GM13976 (cell line): ENCODE results near the gene EXOG.
"Not testable (repeated sequence)": the region's sequence is repeated elsewhere in the genome, so short reads cannot be mapped to it uniquely, and the experiment has no call there.

Experiments
- DNase-seq: peaks from one replicate; pipeline ENCODE4 v3.0.0; 2012; ENCODE audit warnings: low spot score
- CTCF ChIP-seq: IDR thresholded peaks from 2 replicates; pipeline ENCODE4 v1.5.1; 2012; ENCODE audit warnings: borderline replicate concordance, mild to moderate bottlenecking; ENCODE audit not compliant: insufficient read depth; ENCODE audit errors: extremely low read depth, missing control alignments, control extremely low read depth
- in situ Hi-C: fragments of 300-500 bp; cut with MboI; formaldehyde crosslinking; loops from one replicate; pipeline ENCODE4 v1.12.0; 2022; ENCODE audit warnings: low sequenced_read_pairs, mixed read lengths, inconsistent platforms; ENCODE audit not compliant: unreplicated experiment

Gene EXOG

GRCh38 chr3:38563070-38563885 is 67.1 kb downstream of the EXOG start:
- DNase-seq = no peak
- TF ChIP-seq CTCF = no peak
- in situ Hi-C loops = no loop called here

GRCh38 chr3:38563886-38564270 is 67.7 kb downstream of the EXOG start:
- DNase-seq = no peak
- no peak for TF ChIP-seq CTCF
- in situ Hi-C loops = no loop called here

GRCh38 chr3:38564631-38565338 is 68.6 kb downstream of the EXOG start:
- in situ Hi-C loops = no loop called here
- TF ChIP-seq CTCF = no peak
- DNase-seq = no peak

GRCh38 chr3:38565339-38566214 is 69.4 kb downstream of the EXOG start:
- in situ Hi-C loops = no loop called here

GRCh38 chr3:38566215-38566528 is 70.0 kb downstream of the EXOG start:
- in situ Hi-C loops = no loop called here

More at GRCh38 chr3:38565339-38566214, 69.4 kb downstream of the EXOG start:
- no peak for TF ChIP-seq CTCF
- DNase-seq = no peak

GRCh38 chr3:38566794-38567193 is 70.7 kb downstream of the EXOG start:
- DNase-seq, in situ Hi-C loops: not testable (repeated sequence)

More at GRCh38 chr3:38566215-38566528, 70.0 kb downstream of the EXOG start:
- no peak for DNase-seq
- no peak for TF ChIP-seq CTCF
